ENCODE results near the gene COL9A3. TPM values are rescaled to one million over a fixed set of nuclear protein-coding genes. Genes with fewer than 3 reads are reported as not detected.
"Not testable (repeated sequence)": the region's sequence is repeated elsewhere in the genome, so short reads cannot be mapped to it uniquely, and the experiment has no call there.

Gene COL9A3
- total RNA-seq, 1 donor from 2014 or later, result 576 TPM

- H3K36me3 Mint-ChIP-seq, result no peaks in the 10 kb centered on the region
- DNase-seq (ENCODE audit: low spot score in 2 of 2, unreplicated experiment in 2 of 2), result no peak
- TF ChIP-seq, protein P1, sequence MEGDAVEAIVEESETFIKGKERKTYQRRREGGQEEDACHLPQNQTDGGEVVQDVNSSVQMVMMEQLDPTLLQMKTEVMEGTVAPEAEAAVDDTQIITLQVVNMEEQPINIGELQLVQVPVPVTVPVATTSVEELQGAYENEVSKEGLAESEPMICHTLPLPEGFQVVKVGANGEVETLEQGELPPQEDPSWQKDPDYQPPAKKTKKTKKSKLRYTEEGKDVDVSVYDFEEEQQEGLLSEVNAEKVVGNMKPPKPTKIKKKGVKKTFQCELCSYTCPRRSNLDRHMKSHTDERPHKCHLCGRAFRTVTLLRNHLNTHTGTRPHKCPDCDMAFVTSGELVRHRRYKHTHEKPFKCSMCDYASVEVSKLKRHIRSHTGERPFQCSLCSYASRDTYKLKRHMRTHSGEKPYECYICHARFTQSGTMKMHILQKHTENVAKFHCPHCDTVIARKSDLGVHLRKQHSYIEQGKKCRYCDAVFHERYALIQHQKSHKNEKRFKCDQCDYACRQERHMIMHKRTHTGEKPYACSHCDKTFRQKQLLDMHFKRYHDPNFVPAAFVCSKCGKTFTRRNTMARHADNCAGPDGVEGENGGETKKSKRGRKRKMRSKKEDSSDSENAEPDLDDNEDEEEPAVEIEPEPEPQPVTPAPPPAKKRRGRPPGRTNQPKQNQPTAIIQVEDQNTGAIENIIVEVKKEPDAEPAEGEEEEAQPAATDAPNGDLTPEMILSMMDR (IDR thresholded peaks at IDR 0.05; ENCODE audit: unreplicated experiment), result no peak
- H3K4me1 Mint-ChIP-seq, result peaks cover 23% of the 10 kb centered on the region
- H3K9me3 Mint-ChIP-seq, result no peaks in the 10 kb centered on the region
- peaks cover 2% of the 10 kb centered on the region for H3K27me3 Mint-ChIP-seq (ENCODE audit: low read depth)
- no peak overlapping the region for H3K4me3 Mint-ChIP-seq
- no peak overlapping the region for H3K27ac Mint-ChIP-seq
Measured at GRCh38 chr20:62872184-62872847, 55.5 kb downstream of the COL9A3 start.

GRCh38 chr20:62872862-62873261 lies 56.0 kb downstream of the COL9A3 start:
- Mint-ChIP-seq H3K36me3 (no peaks in the 10 kb centered on the region), H3K27me3 (ENCODE audit: low read depth) (no peaks in the 10 kb centered on the region), H3K27ac (no peak overlapping the region), H3K4me3 (no peak overlapping the region), H3K4me1 (peaks cover 23% of the 10 kb centered on the region), H3K9me3 (no peaks in the 10 kb centered on the region)
- TF ChIP-seq, protein P1 (IDR thresholded peaks at IDR 0.05; ENCODE audit: unreplicated experiment), result no peak
- no peak for DNase-seq (ENCODE audit: low spot score in 2 of 2, unreplicated experiment in 2 of 2)

DNA sequence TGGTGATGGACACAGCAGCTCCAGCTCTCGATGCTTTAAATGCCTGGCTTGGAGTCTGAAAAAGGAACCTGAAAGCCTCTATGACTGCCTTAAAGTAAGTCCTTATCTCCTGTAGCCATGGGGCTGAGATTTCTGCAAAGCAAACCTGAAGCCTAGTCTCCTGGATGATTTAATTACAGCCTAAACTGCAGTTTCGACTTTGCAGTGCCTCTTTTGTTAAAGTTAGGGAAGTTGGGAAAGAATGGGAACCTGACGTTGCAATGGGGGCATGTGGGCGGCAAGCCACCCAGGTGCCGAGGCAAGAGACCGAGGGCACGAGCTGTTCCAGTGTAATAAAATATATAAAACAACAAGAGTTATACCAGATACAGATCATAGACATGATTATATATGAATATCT lies 56.4 kb downstream of the COL9A3 start:
- Mint-ChIP-seq H3K9me3 (no peaks in the 10 kb centered on the region), H3K4me3 (no peak overlapping the region), H3K27me3 (ENCODE audit: low read depth) (no peaks in the 10 kb centered on the region), H3K36me3 (no peaks in the 10 kb centered on the region), H3K4me1 (peaks cover 23% of the 10 kb centered on the region), H3K27ac (peak overlapping the region; percentile 83)
- TF ChIP-seq, protein P1 (IDR thresholded peaks at IDR 0.05; ENCODE audit: unreplicated experiment), result no peak
- DNase-seq (ENCODE audit: low spot score in 2 of 2, unreplicated experiment in 2 of 2), result no peak

DNA sequence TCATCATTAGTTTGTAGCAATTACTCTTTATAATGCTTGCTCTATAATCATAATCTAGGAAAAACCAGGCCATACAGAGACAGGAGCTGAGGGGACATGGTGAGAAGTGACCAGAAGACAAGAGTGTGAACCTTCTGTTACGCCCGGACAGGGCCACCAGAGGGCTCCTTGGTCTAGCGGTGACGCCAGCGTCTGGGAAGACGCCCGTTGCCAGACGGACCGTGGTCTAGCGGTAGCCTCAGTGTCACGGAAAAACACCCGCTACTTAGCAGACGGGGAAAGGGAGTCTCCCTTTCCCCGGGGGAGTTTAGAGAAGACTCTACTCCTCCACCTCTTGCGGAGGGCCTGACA lies 56.8 kb downstream of the COL9A3 start:
- Mint-ChIP-seq H3K27ac (peak overlapping the region; percentile 83), H3K4me3 (peak overlapping the region; percentile 43), H3K4me1 (peaks cover 23% of the 10 kb centered on the region)
- H3K9me3 Mint-ChIP-seq; DNase-seq (ENCODE audit: low spot score in 2 of 2, unreplicated experiment in 2 of 2); H3K36me3 Mint-ChIP-seq; H3K27me3 Mint-ChIP-seq (ENCODE audit: low read depth): not testable (repeated sequence)

DNA sequence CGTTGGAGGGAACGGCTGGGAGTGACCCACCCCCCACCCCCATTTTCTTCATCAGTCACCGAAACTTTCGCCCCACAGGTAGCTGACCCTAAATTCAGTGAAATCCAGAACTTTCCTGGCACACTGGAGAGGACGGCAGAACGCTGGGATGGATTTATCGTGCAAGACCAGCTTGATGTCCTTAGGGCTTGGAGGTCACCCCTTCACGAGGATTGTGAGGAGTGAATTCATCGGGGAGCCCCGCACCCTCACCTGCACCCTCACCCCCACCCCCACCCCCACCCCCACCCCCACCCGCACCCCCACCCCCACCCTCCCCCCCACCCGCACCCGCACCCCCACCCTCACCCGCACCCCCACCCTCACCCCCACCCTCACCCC lies 58.1 kb downstream of the COL9A3 start:
- Mint-ChIP-seq H3K4me3 (peak overlapping the region; percentile 50), H3K27me3 (ENCODE audit: low read depth) (no peaks in the 10 kb centered on the region)

More for the DNA sequence above, 58.1 kb downstream of the COL9A3 start:
- Mint-ChIP-seq H3K36me3 (no peaks in the 10 kb centered on the region), H3K4me1 (peaks cover 23% of the 10 kb centered on the region), H3K9me3 (no peaks in the 10 kb centered on the region), H3K27ac (no peak overlapping the region)
- DNase-seq (ENCODE audit: low spot score in 2 of 2, unreplicated experiment in 2 of 2), result no peak
- TF ChIP-seq, protein P1 (IDR thresholded peaks at IDR 0.05; ENCODE audit: unreplicated experiment), result no peak

Measured in mesothelial cell of epicardium (in vitro differentiated cells).